Uterus (tissue), 4 donors: ENCODE results near the gene SUGCT. TPM values are rescaled to one million over a fixed set of nuclear protein-coding genes. Genes with fewer than 3 reads are reported as not detected.
"Not testable (repeated sequence)": the region's sequence is repeated elsewhere in the genome, so short reads cannot be mapped to it uniquely, and the experiment has no call there.

Source experiments
- DNase-seq, 2 donors: peaks; one replicate each; pipeline ENCODE4 v3.0.0-alpha.2; 2019 to 2020
- H3K27ac ChIP-seq, 2 donors: fragments of 200-600 bp; sonication (generic); 1 replicate in 1 of 2; 2 replicates in 1 of 2; pipeline ENCODE4 v1.5.1; 2016 to 2018
- H3K27me3 ChIP-seq, 2 donors: fragments of 200-600 bp; sonication (generic); one replicate each; pipeline ENCODE4 v1.5.1; 2018 to 2019; ENCODE audit warnings: control low read depth in 1 of 2
- H3K36me3 ChIP-seq, 2 donors: fragments of 200-600 bp; sonication (generic); one replicate each; pipeline ENCODE4 v1.5.1; 2019; ENCODE audit warnings: control low read depth in 1 of 2
- H3K4me1 ChIP-seq, 2 donors: fragments of 200-600 bp; sonication (generic); one replicate each; pipeline ENCODE4 v1.5.1; 2018 to 2019; ENCODE audit warnings: control low read depth in 1 of 2
- H3K4me3 ChIP-seq, 2 donors: fragments of 200-600 bp; sonication (generic); 1 replicate in 1 of 2; 2 replicates in 1 of 2; pipeline ENCODE4 v1.5.1; 2018 to 2019; ENCODE audit warnings: mild to moderate bottlenecking in 1 of 2
- H3K9me3 ChIP-seq, 2 donors: fragments of 200-600 bp; sonication (generic); one replicate each; pipeline ENCODE4 v1.5.1; 2019; ENCODE audit warnings: control low read depth in 1 of 2
- POLR2A ChIP-seq, 2 donors: fragments of 450-650 bp; IDR thresholded peaks; one replicate each; pipeline ENCODE4 v1.6.1; 2016; ENCODE audit warnings: antibody characterized with exemption in 2 of 2, mild to moderate bottlenecking in 1 of 2, moderate library complexity in 1 of 2
- intact Hi-C: fragments of 100-400 bp; cut with DNase I; formaldehyde crosslinking; loops from one replicate; pipeline ENCODE4 v1.15.1; 2023; ENCODE audit warnings: low total_unique reads
- total RNA-seq, 4 donors: library from RNA; depleted of rRNA in 3 of 4; stranded (reverse); fragments of >200 nt in 3 of 4; gene quantifications; one replicate each; pipeline versions ENCODE4 v1.1.0 to v1.2.4, GENCODE V29; 2014 to 2023
- TF ChIP-seq, protein P1 (sequence below), 4 experiments: fragments of 200-600 bp in 2 of 4; fragments of 450-650 bp in 2 of 4; sonication (generic) in 2 of 4; IDR thresholded peaks; one replicate each; pipeline ENCODE4 v1.5.1; 2016 to 2019; ENCODE audit warnings: antibody characterized with exemption in 4 of 4, mild to moderate bottlenecking in 2 of 4, moderate library complexity in 1 of 4
- donor health status: DM: yes; HTN: yes; CAD: no.

SUGCT gene
- total RNA-seq, 4 donors from 2014 or later: 2.0 to 9.6 (median 6.3) TPM; not detected in 1

- TF ChIP-seq POLR2A (IDR thresholded peaks at IDR 0.05): no peak
- TF ChIP-seq, protein P1, sequence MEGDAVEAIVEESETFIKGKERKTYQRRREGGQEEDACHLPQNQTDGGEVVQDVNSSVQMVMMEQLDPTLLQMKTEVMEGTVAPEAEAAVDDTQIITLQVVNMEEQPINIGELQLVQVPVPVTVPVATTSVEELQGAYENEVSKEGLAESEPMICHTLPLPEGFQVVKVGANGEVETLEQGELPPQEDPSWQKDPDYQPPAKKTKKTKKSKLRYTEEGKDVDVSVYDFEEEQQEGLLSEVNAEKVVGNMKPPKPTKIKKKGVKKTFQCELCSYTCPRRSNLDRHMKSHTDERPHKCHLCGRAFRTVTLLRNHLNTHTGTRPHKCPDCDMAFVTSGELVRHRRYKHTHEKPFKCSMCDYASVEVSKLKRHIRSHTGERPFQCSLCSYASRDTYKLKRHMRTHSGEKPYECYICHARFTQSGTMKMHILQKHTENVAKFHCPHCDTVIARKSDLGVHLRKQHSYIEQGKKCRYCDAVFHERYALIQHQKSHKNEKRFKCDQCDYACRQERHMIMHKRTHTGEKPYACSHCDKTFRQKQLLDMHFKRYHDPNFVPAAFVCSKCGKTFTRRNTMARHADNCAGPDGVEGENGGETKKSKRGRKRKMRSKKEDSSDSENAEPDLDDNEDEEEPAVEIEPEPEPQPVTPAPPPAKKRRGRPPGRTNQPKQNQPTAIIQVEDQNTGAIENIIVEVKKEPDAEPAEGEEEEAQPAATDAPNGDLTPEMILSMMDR (IDR thresholded peaks at IDR 0.05): no peak
- DNase-seq: no peak
- no peak overlapping the region for H3K4me3 ChIP-seq
- H3K27me3 ChIP-seq: no peaks in the 10 kb centered on the region
- no peaks in the 10 kb centered on the region for H3K4me1 ChIP-seq
- intact Hi-C loops: no loop called here
- no peak overlapping the region for H3K27ac ChIP-seq
- no peaks in the 10 kb centered on the region for H3K36me3 ChIP-seq
- H3K9me3 ChIP-seq: no peaks in the 10 kb centered on the region
Observed at GRCh38 chr7:40649247-40649646, 514.4 kb downstream of the SUGCT start.

DNA sequence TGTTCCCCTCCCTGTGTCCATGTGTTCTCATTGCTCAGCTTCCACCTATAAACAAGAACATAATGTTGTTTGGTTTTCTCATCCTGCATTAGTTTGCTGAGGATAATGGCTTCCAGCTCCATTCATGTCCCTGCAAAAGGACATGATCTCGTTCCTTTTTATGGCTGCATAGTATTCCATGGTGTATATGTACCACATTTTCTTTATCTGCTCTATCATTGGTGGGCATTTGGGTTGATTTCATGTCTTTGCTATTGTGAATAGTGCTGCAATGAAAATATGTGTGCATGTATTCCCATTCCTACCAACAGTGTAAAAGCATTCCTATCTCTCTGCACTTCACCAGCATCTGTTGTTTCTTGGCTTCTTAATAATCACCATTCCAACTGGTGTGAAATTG lies 516.1 kb downstream of the SUGCT start:
- DNase-seq, H3K4me1 ChIP-seq, H3K36me3 ChIP-seq, H3K27ac ChIP-seq, intact Hi-C loops, H3K4me3 ChIP-seq, H3K27me3 ChIP-seq, H3K9me3 ChIP-seq: not testable (repeated sequence)

DNA sequence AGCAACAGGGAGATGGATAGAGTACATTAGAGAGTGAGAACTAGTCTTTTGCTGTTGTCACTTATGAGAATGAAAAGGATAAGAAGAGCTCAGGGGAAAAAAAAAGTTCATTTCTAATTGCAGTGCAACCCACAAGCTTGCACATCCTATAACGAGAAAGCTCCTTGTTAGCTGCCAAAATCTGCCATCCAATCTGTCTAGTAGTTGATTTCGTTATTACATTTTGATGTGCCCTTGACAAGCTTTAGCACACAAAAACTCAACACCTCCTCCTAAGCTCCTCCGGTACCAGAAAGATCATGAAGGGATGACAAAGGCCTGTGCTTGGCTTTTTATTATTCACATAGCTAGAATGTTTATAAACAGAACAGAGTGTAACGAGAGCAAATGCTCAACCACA lies 519.4 kb downstream of the SUGCT start:
- intact Hi-C loops: no loop called here

GRCh38 chr7:40655426-40655825 lies 520.6 kb downstream of the SUGCT start:
- intact Hi-C loops: no loop called here

More for the DNA sequence above, 519.4 kb downstream of the SUGCT start:
- Histone ChIP-seq H3K4me3 (no peak overlapping the region), H3K9me3 (no peaks in the 10 kb centered on the region), H3K4me1 (no peaks in the 10 kb centered on the region), H3K27ac (no peak overlapping the region), H3K36me3 (no peaks in the 10 kb centered on the region), H3K27me3 (no peaks in the 10 kb centered on the region)
- TF ChIP-seq, protein P1 (IDR thresholded peaks at IDR 0.05): no peak
- TF ChIP-seq POLR2A (IDR thresholded peaks at IDR 0.05): no peak
- no peak for DNase-seq

DNA sequence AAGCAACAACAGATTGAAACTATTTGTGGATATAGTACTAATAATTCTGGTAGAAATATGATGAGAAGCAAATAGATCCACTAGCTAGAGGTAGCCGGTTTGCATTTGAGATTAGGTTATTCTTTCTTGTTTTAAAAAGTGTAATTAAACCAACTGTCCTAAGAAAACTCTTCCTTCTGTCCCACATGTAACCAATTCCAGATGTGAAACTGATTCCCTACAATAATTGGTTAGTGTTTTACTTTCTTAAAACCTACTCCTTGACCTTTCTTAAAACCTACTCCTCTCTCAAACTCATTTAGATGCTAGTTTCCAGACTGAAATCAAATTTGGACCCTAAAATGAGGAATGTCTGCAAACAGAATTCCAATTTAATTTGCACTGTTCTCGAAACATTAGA lies 521.5 kb downstream of the SUGCT start:
- intact Hi-C loops: no loop called here
- Histone ChIP-seq H3K27me3 (no peaks in the 10 kb centered on the region), H3K9me3 (no peaks in the 10 kb centered on the region), H3K4me3 (no peak overlapping the region), H3K27ac (no peak overlapping the region), H3K36me3 (no peaks in the 10 kb centered on the region), H3K4me1 (no peaks in the 10 kb centered on the region)
- no peak for TF ChIP-seq POLR2A (IDR thresholded peaks at IDR 0.05)
- TF ChIP-seq, protein P1 (IDR thresholded peaks at IDR 0.05): no peak
- no peak for DNase-seq

More at GRCh38 chr7:40655426-40655825, 520.6 kb downstream of the SUGCT start:
- H3K27ac ChIP-seq: no peak overlapping the region
- no peak for TF ChIP-seq POLR2A (IDR thresholded peaks at IDR 0.05)
- TF ChIP-seq, protein P1 (IDR thresholded peaks at IDR 0.05): no peak
- no peaks in the 10 kb centered on the region for H3K27me3 ChIP-seq
- no peaks in the 10 kb centered on the region for H3K4me1 ChIP-seq
- no peak for DNase-seq
- H3K36me3 ChIP-seq: no peaks in the 10 kb centered on the region
- no peak overlapping the region for H3K4me3 ChIP-seq
- no peaks in the 10 kb centered on the region for H3K9me3 ChIP-seq

- TF ChIP-seq, protein P1 (IDR thresholded peaks at IDR 0.05): no peak
- no peak for TF ChIP-seq POLR2A (IDR thresholded peaks at IDR 0.05)
- Histone ChIP-seq H3K36me3 (no peaks in the 10 kb centered on the region), H3K4me3 (no peak overlapping the region), H3K27ac (no peak overlapping the region), H3K9me3 (no peaks in the 10 kb centered on the region), H3K4me1 (no peaks in the 10 kb centered on the region), H3K27me3 (no peaks in the 10 kb centered on the region)
- DNase-seq: no peak
- intact Hi-C loops: no loop called here
Observed at GRCh38 chr7:40658729-40659128, 523.9 kb downstream of the SUGCT start.
